Peyer's patch (tissue), 4 donors: ENCODE measurements around the gene CCKAR.

Source experiments
- POLR2A ChIP-seq, 2 donors: fragments of 450-650 bp; IDR thresholded peaks; one replicate each; pipeline ENCODE4 v1.5.1; 2017; ENCODE audit warnings: antibody characterized with exemption in 2 of 2, mild to moderate bottlenecking in 2 of 2, moderate library complexity in 2 of 2
- TF ChIP-seq, protein P1 (sequence below), 6 experiments: fragments of 450-650 bp in 4 of 6; fragments of 200-600 bp in 2 of 6; sonication (generic) in 1 of 6; IDR thresholded peaks; one replicate each; pipeline ENCODE4 v1.5.1; 2017 to 2019; ENCODE audit warnings: antibody characterized with exemption in 6 of 6, mild to moderate bottlenecking in 3 of 6, moderate library complexity in 1 of 6

DNA sequence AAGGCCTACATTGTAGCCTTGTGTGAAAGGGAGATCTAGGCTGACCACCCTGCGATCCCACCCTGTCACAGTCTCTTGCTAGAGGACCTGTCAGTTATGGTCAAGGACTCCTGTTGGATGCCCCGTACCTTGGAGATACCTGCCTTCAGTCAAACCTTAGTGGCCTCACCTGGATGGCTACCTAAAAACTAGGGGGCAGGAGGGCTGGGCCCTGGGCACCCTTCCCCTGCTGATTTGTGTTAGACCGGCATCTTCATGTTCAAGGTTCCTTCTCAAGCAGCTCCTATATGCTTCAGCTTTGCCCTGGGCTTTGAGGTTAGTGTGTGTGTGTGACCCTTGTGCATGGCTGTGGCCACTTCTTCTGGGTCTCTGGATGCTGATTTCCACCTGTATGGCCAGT is 35.3 kb downstream of the CCKAR start:
- TF ChIP-seq, protein P1, sequence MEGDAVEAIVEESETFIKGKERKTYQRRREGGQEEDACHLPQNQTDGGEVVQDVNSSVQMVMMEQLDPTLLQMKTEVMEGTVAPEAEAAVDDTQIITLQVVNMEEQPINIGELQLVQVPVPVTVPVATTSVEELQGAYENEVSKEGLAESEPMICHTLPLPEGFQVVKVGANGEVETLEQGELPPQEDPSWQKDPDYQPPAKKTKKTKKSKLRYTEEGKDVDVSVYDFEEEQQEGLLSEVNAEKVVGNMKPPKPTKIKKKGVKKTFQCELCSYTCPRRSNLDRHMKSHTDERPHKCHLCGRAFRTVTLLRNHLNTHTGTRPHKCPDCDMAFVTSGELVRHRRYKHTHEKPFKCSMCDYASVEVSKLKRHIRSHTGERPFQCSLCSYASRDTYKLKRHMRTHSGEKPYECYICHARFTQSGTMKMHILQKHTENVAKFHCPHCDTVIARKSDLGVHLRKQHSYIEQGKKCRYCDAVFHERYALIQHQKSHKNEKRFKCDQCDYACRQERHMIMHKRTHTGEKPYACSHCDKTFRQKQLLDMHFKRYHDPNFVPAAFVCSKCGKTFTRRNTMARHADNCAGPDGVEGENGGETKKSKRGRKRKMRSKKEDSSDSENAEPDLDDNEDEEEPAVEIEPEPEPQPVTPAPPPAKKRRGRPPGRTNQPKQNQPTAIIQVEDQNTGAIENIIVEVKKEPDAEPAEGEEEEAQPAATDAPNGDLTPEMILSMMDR (IDR thresholded peaks at IDR 0.05), result no peak
- TF ChIP-seq POLR2A (IDR thresholded peaks at IDR 0.05), result no peak
